Esophagus muscularis mucosa (tissue), 4 donors: Measurements from ENCODE around the gene UBL3.

Experiments used
- EP300 ChIP-seq: sonication (generic); formaldehyde crosslinking; IDR thresholded peaks from one replicate; pipeline ENCODE4 v1.6.1; 2017; ENCODE audit warnings: antibody characterized with exemption
- POLR2A ChIP-seq: fragments of 450-650 bp; IDR thresholded peaks from one replicate; pipeline ENCODE4 v1.6.1; 2017; ENCODE audit warnings: antibody characterized with exemption, moderate library complexity, mild to moderate bottlenecking, low read depth
- TF ChIP-seq, protein P1 (sequence below), 3 experiments: fragments of 200-600 bp in 2 of 3; fragments of 450-650 bp in 1 of 3; sonication (generic) in 2 of 3; IDR thresholded peaks; one replicate each; pipeline ENCODE4 v1.5.1; 2017 to 2019; ENCODE audit warnings: antibody characterized with exemption in 3 of 3, mild to moderate bottlenecking in 2 of 3, moderate library complexity in 1 of 3

- TF ChIP-seq, protein P1, sequence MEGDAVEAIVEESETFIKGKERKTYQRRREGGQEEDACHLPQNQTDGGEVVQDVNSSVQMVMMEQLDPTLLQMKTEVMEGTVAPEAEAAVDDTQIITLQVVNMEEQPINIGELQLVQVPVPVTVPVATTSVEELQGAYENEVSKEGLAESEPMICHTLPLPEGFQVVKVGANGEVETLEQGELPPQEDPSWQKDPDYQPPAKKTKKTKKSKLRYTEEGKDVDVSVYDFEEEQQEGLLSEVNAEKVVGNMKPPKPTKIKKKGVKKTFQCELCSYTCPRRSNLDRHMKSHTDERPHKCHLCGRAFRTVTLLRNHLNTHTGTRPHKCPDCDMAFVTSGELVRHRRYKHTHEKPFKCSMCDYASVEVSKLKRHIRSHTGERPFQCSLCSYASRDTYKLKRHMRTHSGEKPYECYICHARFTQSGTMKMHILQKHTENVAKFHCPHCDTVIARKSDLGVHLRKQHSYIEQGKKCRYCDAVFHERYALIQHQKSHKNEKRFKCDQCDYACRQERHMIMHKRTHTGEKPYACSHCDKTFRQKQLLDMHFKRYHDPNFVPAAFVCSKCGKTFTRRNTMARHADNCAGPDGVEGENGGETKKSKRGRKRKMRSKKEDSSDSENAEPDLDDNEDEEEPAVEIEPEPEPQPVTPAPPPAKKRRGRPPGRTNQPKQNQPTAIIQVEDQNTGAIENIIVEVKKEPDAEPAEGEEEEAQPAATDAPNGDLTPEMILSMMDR (IDR thresholded peaks at IDR 0.05): no peak
- no peak for TF ChIP-seq POLR2A
- TF ChIP-seq EP300: no peak
Observed at GRCh38 chr13:29888306-29888705, 37.9 kb upstream of the UBL3 start.
